ENCODE results near the gene UBE2E3. TPM values are rescaled to one million over a fixed set of nuclear protein-coding genes. Genes with fewer than 3 reads are reported as not detected.

Gene UBE2E3
- total and polyA plus RNA-seq, 2 of the 13 experiments (the other 11 are each of a cell fraction or from before 2014, with no cell fraction given) = 45.7 to 92.6 TPM

DNA sequence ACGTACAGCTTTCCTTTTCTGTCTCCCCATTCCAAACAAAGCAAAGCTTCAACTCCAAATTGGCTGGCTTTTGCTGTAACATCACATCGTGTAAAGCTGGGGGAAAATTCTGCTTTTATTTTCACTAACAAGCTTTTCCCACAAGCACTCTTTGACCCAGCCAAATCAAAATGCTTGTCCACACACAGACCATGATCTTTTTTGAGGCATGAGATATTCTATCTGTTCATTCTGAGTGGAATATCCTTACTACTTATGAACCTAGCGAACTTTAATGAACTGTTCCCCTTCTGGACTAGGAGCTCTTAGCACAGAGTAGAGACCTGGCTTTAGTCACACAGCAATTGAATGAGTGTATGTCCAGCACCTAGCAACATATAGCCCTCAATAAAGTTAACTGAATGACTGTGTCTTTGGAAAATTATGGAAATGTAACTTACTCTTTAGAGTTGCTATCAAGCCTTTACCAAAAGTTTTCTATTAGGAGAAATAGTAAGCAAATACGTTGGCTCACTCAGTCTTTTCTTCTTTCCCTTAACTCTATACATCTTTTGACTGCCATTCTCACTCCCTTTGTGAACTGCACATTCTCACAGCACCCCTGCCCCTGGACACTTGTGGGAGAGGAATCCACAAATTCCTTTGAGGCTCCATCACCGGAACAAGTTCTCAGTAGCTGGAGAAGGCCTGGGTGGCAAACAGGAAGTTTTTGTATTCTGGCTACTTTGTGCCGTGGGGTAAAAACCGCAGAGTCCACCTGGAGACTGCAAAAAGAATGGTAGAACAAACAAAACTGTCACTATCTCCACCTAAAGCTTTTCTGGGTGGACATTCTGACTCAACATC is 1.3 kb upstream of the UBE2E3 start (continued):
- TF ChIP-seq HOMEZ (CRISPR knock-in tag; IDR thresholded peaks at IDR 0.05; ENCODE audit: low read depth) (peak; percentile 20; the same call in 1 of the 2 replicates), TARDBP (CRISPR knock-in tag; IDR thresholded peaks at IDR 0.05) (no peak), JUN (CRISPR knock-in tag; IDR thresholded peaks at IDR 0.05) (peak; percentile 4; the same call in 1 of the 2 replicates), GATAD2A (CRISPR knock-in tag; IDR thresholded peaks at IDR 0.05) (peak; percentile 70), HMG20A (CRISPR knock-in tag; IDR thresholded peaks at IDR 0.05; ENCODE audit: borderline replicate concordance) (peak; percentile 42), ELF1 (CRISPR knock-in tag; IDR thresholded peaks at IDR 0.05) (0 out of 2 replicates have a peak, but pooled peaks have one; percentile 16), ASH2L (IDR thresholded peaks at IDR 0.05; ENCODE audit: insufficient read length, low read depth, low read length) (no peak), CEBPB (IDR thresholded peaks at IDR 0.05; ENCODE audit: borderline replicate concordance, low read depth, low read length) (no peak), ZBTB3 (CRISPR knock-in tag; IDR thresholded peaks at IDR 0.05; ENCODE audit: borderline replicate concordance, low read depth) (0 out of 2 replicates have a peak, but pooled peaks have one; percentile 45), PAXIP1 (CRISPR knock-in tag; conservative IDR thresholded peaks at IDR 0.05) (peak; percentile 49; the same call in 1 of the 2 replicates)
- TF ChIP-seq, protein P1, sequence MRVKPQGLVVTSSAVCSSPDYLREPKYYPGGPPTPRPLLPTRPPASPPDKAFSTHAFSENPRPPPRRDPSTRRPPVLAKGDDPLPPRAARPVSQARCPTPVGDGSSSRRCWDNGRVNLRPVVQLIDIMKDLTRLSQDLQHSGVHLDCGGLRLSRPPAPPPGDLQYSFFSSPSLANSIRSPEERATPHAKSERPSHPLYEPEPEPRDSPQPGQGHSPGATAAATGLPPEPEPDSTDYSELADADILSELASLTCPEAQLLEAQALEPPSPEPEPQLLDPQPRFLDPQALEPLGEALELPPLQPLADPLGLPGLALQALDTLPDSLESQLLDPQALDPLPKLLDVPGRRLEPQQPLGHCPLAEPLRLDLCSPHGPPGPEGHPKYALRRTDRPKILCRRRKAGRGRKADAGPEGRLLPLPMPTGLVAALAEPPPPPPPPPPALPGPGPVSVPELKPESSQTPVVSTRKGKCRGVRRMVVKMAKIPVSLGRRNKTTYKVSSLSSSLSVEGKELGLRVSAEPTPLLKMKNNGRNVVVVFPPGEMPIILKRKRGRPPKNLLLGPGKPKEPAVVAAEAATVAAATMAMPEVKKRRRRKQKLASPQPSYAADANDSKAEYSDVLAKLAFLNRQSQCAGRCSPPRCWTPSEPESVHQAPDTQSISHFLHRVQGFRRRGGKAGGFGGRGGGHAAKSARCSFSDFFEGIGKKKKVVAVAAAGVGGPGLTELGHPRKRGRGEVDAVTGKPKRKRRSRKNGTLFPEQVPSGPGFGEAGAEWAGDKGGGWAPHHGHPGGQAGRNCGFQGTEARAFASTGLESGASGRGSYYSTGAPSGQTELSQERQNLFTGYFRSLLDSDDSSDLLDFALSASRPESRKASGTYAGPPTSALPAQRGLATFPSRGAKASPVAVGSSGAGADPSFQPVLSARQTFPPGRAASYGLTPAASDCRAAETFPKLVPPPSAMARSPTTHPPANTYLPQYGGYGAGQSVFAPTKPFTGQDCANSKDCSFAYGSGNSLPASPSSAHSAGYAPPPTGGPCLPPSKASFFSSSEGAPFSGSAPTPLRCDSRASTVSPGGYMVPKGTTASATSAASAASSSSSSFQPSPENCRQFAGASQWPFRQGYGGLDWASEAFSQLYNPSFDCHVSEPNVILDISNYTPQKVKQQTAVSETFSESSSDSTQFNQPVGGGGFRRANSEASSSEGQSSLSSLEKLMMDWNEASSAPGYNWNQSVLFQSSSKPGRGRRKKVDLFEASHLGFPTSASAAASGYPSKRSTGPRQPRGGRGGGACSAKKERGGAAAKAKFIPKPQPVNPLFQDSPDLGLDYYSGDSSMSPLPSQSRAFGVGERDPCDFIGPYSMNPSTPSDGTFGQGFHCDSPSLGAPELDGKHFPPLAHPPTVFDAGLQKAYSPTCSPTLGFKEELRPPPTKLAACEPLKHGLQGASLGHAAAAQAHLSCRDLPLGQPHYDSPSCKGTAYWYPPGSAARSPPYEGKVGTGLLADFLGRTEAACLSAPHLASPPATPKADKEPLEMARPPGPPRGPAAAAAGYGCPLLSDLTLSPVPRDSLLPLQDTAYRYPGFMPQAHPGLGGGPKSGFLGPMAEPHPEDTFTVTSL (CRISPR knock-in tag; IDR thresholded peaks at IDR 0.05; ENCODE audit: borderline replicate concordance) = peak; percentile 65; the same call in 1 of the 2 replicates
